GM23248 (cell line): ENCODE measurements around the gene RAB6C. TPM values are rescaled to one million over a fixed set of nuclear protein-coding genes. Genes with fewer than 3 reads are reported as not detected.
"Not testable (repeated sequence)": the region's sequence is repeated elsewhere in the genome, so short reads cannot be mapped to it uniquely, and the experiment has no call there.

Experiments
- DNase-seq: peaks from one replicate; pipeline ENCODE4 v3.0.0-alpha.2; 2015
- H2AFZ ChIP-seq: fragments of 200-600 bp; sonication (generic); 2 replicates; pipeline ENCODE4 v1.6.1; 2016; ENCODE audit warnings: antibody characterized with exemption
- H3F3A ChIP-seq: fragments of 200-600 bp; sonication (generic); 2 replicates; pipeline ENCODE4 v1.6.1; 2016; ENCODE audit warnings: mild to moderate bottlenecking, antibody characterized with exemption, mixed run types; ENCODE audit not compliant: insufficient read depth
- H3K27ac ChIP-seq: fragments of 200-600 bp; sonication (generic); 2 replicates; pipeline ENCODE4 v1.5.1; 2016; ENCODE audit warnings: mild to moderate bottlenecking
- H3K27me3 ChIP-seq: fragments of 200-600 bp; sonication (generic); replicated peaks from 2 replicates; pipeline ENCODE4 v1.6.1; 2016; ENCODE audit warnings: mild to moderate bottlenecking; ENCODE audit not compliant: insufficient read depth
- H3K36me3 ChIP-seq: fragments of 200-600 bp; sonication (generic); 2 replicates; pipeline ENCODE4 v1.6.1; 2016; ENCODE audit warnings: low read depth, mild to moderate bottlenecking
- H3K4me1 ChIP-seq: fragments of 200-600 bp; sonication (generic); 2 replicates; pipeline ENCODE4 v1.6.1; 2016; ENCODE audit warnings: mild to moderate bottlenecking; ENCODE audit not compliant: insufficient read depth
- H3K4me2 ChIP-seq: fragments of 200-600 bp; sonication (generic); one replicate; pipeline ENCODE4 v1.6.1; 2016; ENCODE audit warnings: mild to moderate bottlenecking; ENCODE audit not compliant: unreplicated experiment
- H3K4me3 ChIP-seq: fragments of 200-600 bp; sonication (generic); 2 replicates; pipeline ENCODE4 v1.5.1; 2016; ENCODE audit warnings: mild to moderate bottlenecking
- H3K79me2 ChIP-seq: fragments of 200-600 bp; sonication (generic); 2 replicates; pipeline ENCODE4 v1.6.1; 2016; ENCODE audit warnings: mild to moderate bottlenecking; ENCODE audit not compliant: insufficient read depth
- H3K9ac ChIP-seq: fragments of 200-600 bp; sonication (generic); 2 replicates; pipeline ENCODE4 v1.6.1; 2016; ENCODE audit warnings: mild to moderate bottlenecking
- H3K9me2 ChIP-seq: fragments of 200-600 bp; sonication (generic); 2 replicates; pipeline ENCODE4 v1.6.1; 2016; ENCODE audit warnings: mixed run types, mild to moderate bottlenecking, moderate library complexity; ENCODE audit not compliant: insufficient read depth
- H3K9me3 ChIP-seq: fragments of 200-600 bp; sonication (generic); one replicate; pipeline ENCODE4 v1.6.1; 2017; ENCODE audit warnings: low read depth
- H4K20me1 ChIP-seq: fragments of 200-600 bp; sonication (generic); 2 replicates; pipeline ENCODE4 v1.6.0; 2016; ENCODE audit not compliant: insufficient read depth
- EZH2 ChIP-seq: fragments of 200-600 bp; sonication (generic); IDR thresholded peaks from 2 replicates; pipeline ENCODE4 v1.6.1; 2018; ENCODE audit warnings: antibody characterized with exemption, mild to moderate bottlenecking; ENCODE audit not compliant: insufficient read depth, poor library complexity, severe bottlenecking
- EZH2phosphoT487 ChIP-seq: fragments of 200-600 bp; sonication (generic); IDR thresholded peaks from 2 replicates; pipeline ENCODE4 v1.6.1; 2018; ENCODE audit warnings: antibody characterized with exemption, moderate library complexity, mild to moderate bottlenecking, low read depth; ENCODE audit not compliant: insufficient read depth
- WGBS, 2 experiments: methylation state at CpG; one replicate each; pipeline ENCODE4 v1.1.6; 2015 to 2017; ENCODE audit warnings: low lambda C conversion rate in 2 of 2, low coverage in 1 of 2; ENCODE audit errors: missing lambda C conversion rate in 2 of 2; 5-methylcytosine and 5-hydroxymethylcytosine counted together
- in situ Hi-C: fragments of 300-500 bp; cut with MboI; formaldehyde crosslinking; loops from 2 replicates; pipeline ENCODE4 v1.15.0; 2020
- polyA plus RNA-seq: library from polyadenylated mRNA; unstranded; fragments of >200 nt; fragmentation: Nextera tagmentation; extraction: Ambion mirVana; gene quantifications from 2 replicates; pipeline ENCODE4 v1.2.1, GENCODE V29; 2016
- total RNA-seq: library from RNA; depleted of rRNA; stranded (reverse); fragments of >200 nt; shearing (Covaris generic); gene quantifications from 2 replicates; pipeline ENCODE4 v1.2.3, GENCODE V29; 2014

The RAB6C gene
- total and polyA plus RNA-seq, 2 experiments from 2014 or later, result not detected

GRCh38 chr2:129998771-129999170, 19.3 kb downstream of the RAB6C start:
- H3K9me3 ChIP-seq, H3K4me1 ChIP-seq, H3K9me2 ChIP-seq, H3K79me2 ChIP-seq, H2AFZ ChIP-seq, H3K4me2 ChIP-seq, H3K36me3 ChIP-seq, in situ Hi-C loops, H4K20me1 ChIP-seq, H3K4me3 ChIP-seq, H3K27ac ChIP-seq, H3F3A ChIP-seq, H3K9ac ChIP-seq, DNase-seq, H3K27me3 ChIP-seq: not testable (repeated sequence)
- WGBS, 2 experiments, result 19 to 23% methylated on average over 6 of the region's 6 CpGs

DNA sequence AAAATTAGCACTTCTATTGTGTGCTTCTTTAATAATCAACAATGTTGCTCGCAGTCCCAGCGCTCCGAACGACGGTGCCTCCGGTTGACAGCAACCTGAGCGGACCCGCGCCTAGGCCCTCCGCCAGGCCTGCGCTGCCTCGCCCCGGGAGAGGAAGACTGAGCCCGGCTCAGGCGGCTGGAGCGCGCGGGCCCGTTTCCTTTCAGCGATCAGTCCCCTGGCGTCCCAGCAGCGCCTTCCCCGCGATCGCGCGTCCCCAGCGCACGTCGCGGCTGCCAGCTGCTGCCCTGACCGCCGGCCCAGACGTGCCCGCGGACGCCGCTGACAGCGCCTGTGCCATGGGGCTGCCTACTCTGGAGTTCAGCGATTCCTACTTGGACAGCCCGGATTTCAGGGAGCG, 26.4 kb downstream of the RAB6C start:
- H3K9ac ChIP-seq, DNase-seq, H3K9me2 ChIP-seq, H2AFZ ChIP-seq, H3K79me2 ChIP-seq, H4K20me1 ChIP-seq, H3F3A ChIP-seq, H3K4me3 ChIP-seq, H3K4me1 ChIP-seq, in situ Hi-C loops, H3K27ac ChIP-seq, H3K9me3 ChIP-seq, H3K4me2 ChIP-seq, H3K36me3 ChIP-seq: not testable (repeated sequence)
- H3K27me3 ChIP-seq, result peaks cover 10% of the 10 kb centered on the region; the same call in 1 of the 2 replicates
- 6 to 9% methylated on average over 19 to 36 of the region's 42 CpGs for WGBS, 2 experiments

- H3F3A ChIP-seq, DNase-seq, H3K9ac ChIP-seq, in situ Hi-C loops, H3K4me3 ChIP-seq, H3K9me2 ChIP-seq, H2AFZ ChIP-seq, H3K4me1 ChIP-seq, H3K27ac ChIP-seq, H3K79me2 ChIP-seq, H3K27me3 ChIP-seq, H3K4me2 ChIP-seq, H4K20me1 ChIP-seq, H3K9me3 ChIP-seq, H3K36me3 ChIP-seq: not testable (repeated sequence)
- 13 to 21% methylated on average over 5 of the region's 5 CpGs for WGBS, 2 experiments
Measured at GRCh38 chr2:130016701-130017100, 37.2 kb downstream of the RAB6C start.

DNA sequence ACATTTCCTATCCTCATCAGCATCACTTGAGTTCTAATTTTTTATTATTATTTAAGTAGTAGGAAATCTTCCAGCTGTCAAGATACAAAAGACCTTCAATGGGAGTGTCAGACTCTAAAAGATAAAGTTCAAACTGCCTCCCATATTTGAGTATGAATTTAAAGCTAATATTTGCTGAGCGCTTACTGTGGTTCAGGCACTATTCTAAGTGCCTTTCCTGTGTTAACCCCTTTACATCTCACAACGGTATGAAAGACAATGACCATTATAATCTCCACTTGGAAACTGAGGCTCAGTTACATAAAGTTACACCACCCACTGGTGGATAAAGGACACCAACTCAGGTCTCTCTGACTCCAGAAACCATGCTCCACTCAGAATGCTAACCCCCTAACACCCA, 39.9 kb downstream of the RAB6C start:
- Histone ChIP-seq H3K9me2 (no peaks in the 10 kb centered on the region), H3K79me2 (no peaks in the 10 kb centered on the region), H2AFZ (no peak overlapping the region), H4K20me1 (no peaks in the 10 kb centered on the region), H3K4me2 (no peak overlapping the region), H3K36me3 (no peaks in the 10 kb centered on the region), H3K9ac (no peak overlapping the region), H3K4me1 (no peaks in the 10 kb centered on the region), H3K9me3 (no peaks in the 10 kb centered on the region), H3K4me3 (no peak overlapping the region), H3K27me3 (no peaks in the 10 kb centered on the region), H3K27ac (no peak overlapping the region), H3F3A (no peaks in the 10 kb centered on the region)
- no peak for DNase-seq
- in situ Hi-C loops, result no loop called here
- TF ChIP-seq EZH2 (no peak), EZH2phosphoT487 (no peak)
- 21 to 40% methylated on average over 2 of the region's 2 CpGs for WGBS, 2 experiments

DNA sequence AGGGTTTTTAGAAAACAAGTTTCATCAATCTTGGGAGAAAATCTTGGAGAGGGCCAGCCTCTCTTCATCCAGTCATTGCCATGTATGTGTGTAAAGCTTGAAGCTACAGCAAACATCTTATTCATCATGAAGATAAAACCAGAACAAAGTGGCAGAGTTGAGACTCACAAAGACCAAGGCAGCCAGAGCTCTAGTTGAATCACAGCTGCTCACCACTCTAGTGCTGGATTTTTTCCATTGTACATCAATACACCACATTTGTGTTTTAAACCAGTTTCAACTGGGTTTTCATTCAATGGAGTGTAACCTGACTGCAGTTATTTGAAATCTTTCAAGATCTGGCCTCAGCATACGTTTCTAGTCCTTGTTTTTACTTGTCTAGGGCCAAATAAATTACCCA, 40.6 kb downstream of the RAB6C start:
- in situ Hi-C loops, H3K27me3 ChIP-seq, H3K79me2 ChIP-seq, H3K27ac ChIP-seq, H2AFZ ChIP-seq, H3K36me3 ChIP-seq, H3K9me3 ChIP-seq, H3K9me2 ChIP-seq, H3K9ac ChIP-seq, H3K4me3 ChIP-seq, H3F3A ChIP-seq, H3K4me1 ChIP-seq, H4K20me1 ChIP-seq, DNase-seq, H3K4me2 ChIP-seq: not testable (repeated sequence)
- WGBS, 2 experiments, result 0% methylated on average over 1 of the region's 1 CpG

DNA sequence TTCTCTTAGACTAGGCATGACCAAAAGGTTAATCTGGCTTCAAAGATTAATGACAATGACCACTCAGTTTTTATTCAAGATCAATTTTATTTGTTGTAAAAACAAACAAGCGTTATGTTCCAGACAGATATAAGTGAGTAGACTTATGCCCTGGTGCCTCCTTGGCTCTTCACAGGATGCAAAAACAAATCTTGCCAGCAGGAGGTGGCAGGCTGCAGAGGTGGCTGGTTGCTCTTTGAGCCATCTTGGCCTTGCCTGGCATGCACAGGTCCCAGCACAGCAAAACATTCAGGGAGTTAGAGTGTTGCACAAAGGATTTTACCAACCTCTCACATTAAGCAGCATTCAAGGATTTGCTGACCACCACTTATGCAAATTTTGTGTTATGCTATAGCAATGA, 46.5 kb downstream of the RAB6C start:
- H3K27ac ChIP-seq, H3K27me3 ChIP-seq, H3K4me3 ChIP-seq, H3K9me3 ChIP-seq, H3K4me2 ChIP-seq, H3K9me2 ChIP-seq, H2AFZ ChIP-seq, H3F3A ChIP-seq, H3K36me3 ChIP-seq, in situ Hi-C loops, H3K79me2 ChIP-seq, H3K4me1 ChIP-seq, H4K20me1 ChIP-seq, H3K9ac ChIP-seq: not testable (repeated sequence)
- WGBS, 2 experiments, result 0 to 7% methylated on average over 1 of the region's 1 CpG
- DNase-seq, result peak; percentile 1
